Measurements from ENCODE around the gene DNAH3. TPM values are rescaled to one million over a fixed set of nuclear protein-coding genes. Genes with fewer than 3 reads are reported as not detected.
"Not testable (repeated sequence)": the region's sequence is repeated elsewhere in the genome, so short reads cannot be mapped to it uniquely, and the experiment has no call there.

Gene DNAH3
- total RNA-seq, 1 donor from 2014 or later = not detected

- not testable (repeated sequence) for DNase-seq (ENCODE audit: low spot score); H3K36me3 Mint-ChIP-seq (ENCODE audit: low read depth); H3K27ac Mint-ChIP-seq; H3K9me3 Mint-ChIP-seq; H3K4me3 Mint-ChIP-seq; H3K27me3 Mint-ChIP-seq (ENCODE audit: insufficient read depth)
- H3K4me1 Mint-ChIP-seq (ENCODE audit: low read depth) = peaks cover 50% of the 10 kb centered on the region
- intact Hi-C loops (cut with micrococcal nuclease) = loop anchor here (1.0 to 2.0 kb wide), 5 partner anchors 45 to 204 kb away; partner anchors contain the start of genes DCUN1D3, ERI2, LYRM1 and REXO5
These were observed 205.1 kb downstream of the DNAH3 start for GRCh38 chr16:20945575-20945875.

GRCh38 chr16:20944861-20945574 lies 205.6 kb downstream of the DNAH3 start:
- Mint-ChIP-seq H3K4me1 (ENCODE audit: low read depth) (peaks cover 50% of the 10 kb centered on the region), H3K4me3 (no peak overlapping the region), H3K27me3 (ENCODE audit: insufficient read depth) (no peaks in the 10 kb centered on the region), H3K27ac (peak overlapping the region; percentile 71), H3K36me3 (ENCODE audit: low read depth) (peaks cover 3% of the 10 kb centered on the region), H3K9me3 (no peaks in the 10 kb centered on the region)
- peak; percentile 57 for DNase-seq (ENCODE audit: low spot score)
- intact Hi-C loops (cut with micrococcal nuclease) = loop anchor here (1.0 to 2.0 kb wide), 5 partner anchors 45 to 204 kb away; partner anchors contain the start of genes DCUN1D3, ERI2, LYRM1 and REXO5

GRCh38 chr16:20942256-20942655 lies 208.4 kb downstream of the DNAH3 start:
- Mint-ChIP-seq H3K9me3 (no peaks in the 10 kb centered on the region), H3K4me1 (ENCODE audit: low read depth) (peaks cover 64% of the 10 kb centered on the region), H3K27me3 (ENCODE audit: insufficient read depth) (no peaks in the 10 kb centered on the region), H3K27ac (no peak overlapping the region), H3K4me3 (no peak overlapping the region), H3K36me3 (ENCODE audit: low read depth) (peaks cover 3% of the 10 kb centered on the region)
- no peak for DNase-seq (ENCODE audit: low spot score)
- intact Hi-C loops (cut with micrococcal nuclease) = no loop called here

GRCh38 chr16:20941636-20941926 lies 209.1 kb downstream of the DNAH3 start:
- peaks cover 3% of the 10 kb centered on the region for H3K36me3 Mint-ChIP-seq (ENCODE audit: low read depth)

GRCh38 chr16:20940871-20941635 lies 209.6 kb downstream of the DNAH3 start:
- no peak for DNase-seq (ENCODE audit: low spot score)
- intact Hi-C loops (cut with micrococcal nuclease) = no loop called here
- Mint-ChIP-seq H3K27me3 (ENCODE audit: insufficient read depth) (no peaks in the 10 kb centered on the region), H3K4me1 (ENCODE audit: low read depth) (peaks cover 60% of the 10 kb centered on the region), H3K4me3 (no peak overlapping the region), H3K27ac (peak overlapping the region; percentile 21), H3K36me3 (ENCODE audit: low read depth) (peaks cover 3% of the 10 kb centered on the region), H3K9me3 (no peaks in the 10 kb centered on the region)

More at GRCh38 chr16:20941636-20941926, 209.1 kb downstream of the DNAH3 start:
- Mint-ChIP-seq H3K27ac (peak overlapping the region; percentile 21), H3K4me1 (ENCODE audit: low read depth) (peaks cover 64% of the 10 kb centered on the region), H3K27me3 (ENCODE audit: insufficient read depth) (no peaks in the 10 kb centered on the region), H3K9me3 (no peaks in the 10 kb centered on the region), H3K4me3 (no peak overlapping the region)
- DNase-seq (ENCODE audit: low spot score) = no peak
- intact Hi-C loops (cut with micrococcal nuclease) = no loop called here

GRCh38 chr16:20939611-20940010 lies 211.0 kb downstream of the DNAH3 start:
- DNase-seq (ENCODE audit: low spot score) = no peak
- Mint-ChIP-seq H3K4me3 (no peak overlapping the region), H3K36me3 (ENCODE audit: low read depth) (peaks cover 3% of the 10 kb centered on the region), H3K27me3 (ENCODE audit: insufficient read depth) (no peaks in the 10 kb centered on the region), H3K9me3 (no peaks in the 10 kb centered on the region), H3K4me1 (ENCODE audit: low read depth) (peaks cover 48% of the 10 kb centered on the region), H3K27ac (no peak overlapping the region)
- intact Hi-C loops (cut with micrococcal nuclease) = loop anchor here (2.0 kb wide), 1 partner anchor 29 kb away; no protein-coding TSS in a partner anchor

- Mint-ChIP-seq H3K4me3 (no peak overlapping the region), H3K27me3 (ENCODE audit: insufficient read depth) (no peaks in the 10 kb centered on the region), H3K36me3 (ENCODE audit: low read depth) (peaks cover under 1% of the 10 kb centered on the region), H3K9me3 (no peaks in the 10 kb centered on the region), H3K4me1 (ENCODE audit: low read depth) (peaks cover 37% of the 10 kb centered on the region), H3K27ac (peak overlapping the region; percentile 78)
- DNase-seq (ENCODE audit: low spot score) = no peak
- intact Hi-C loops (cut with micrococcal nuclease) = loop anchor here (1.0 to 2.0 kb wide), 2 partner anchors 28 to 38 kb away; partner anchors contain the start of genes DCUN1D3 and LYRM1
These were observed 212.2 kb downstream of the DNAH3 start for GRCh38 chr16:20938426-20938825.

- DNase-seq (ENCODE audit: low spot score) = no peak
- peaks cover 30% of the 10 kb centered on the region for H3K4me1 Mint-ChIP-seq (ENCODE audit: low read depth)
- no peaks in the 10 kb centered on the region for H3K36me3 Mint-ChIP-seq (ENCODE audit: low read depth)
- no peak overlapping the region for H3K4me3 Mint-ChIP-seq
- no peaks in the 10 kb centered on the region for H3K27me3 Mint-ChIP-seq (ENCODE audit: insufficient read depth)
- H3K9me3 Mint-ChIP-seq = no peaks in the 10 kb centered on the region
- intact Hi-C loops (cut with micrococcal nuclease) = loop anchor here (1.0 to 2.0 kb wide), 2 partner anchors 27 to 37 kb away; partner anchors contain the start of genes DCUN1D3 and LYRM1
- H3K27ac Mint-ChIP-seq = no peak overlapping the region
These were observed 212.9 kb downstream of the DNAH3 start for GRCh38 chr16:20937736-20938135.

- H3K27ac Mint-ChIP-seq = no peak overlapping the region
- no peaks in the 10 kb centered on the region for H3K27me3 Mint-ChIP-seq (ENCODE audit: insufficient read depth)
- DNase-seq (ENCODE audit: low spot score) = no peak
- H3K36me3 Mint-ChIP-seq (ENCODE audit: low read depth) = no peaks in the 10 kb centered on the region
- intact Hi-C loops (cut with micrococcal nuclease) = no loop called here
- no peaks in the 10 kb centered on the region for H3K9me3 Mint-ChIP-seq
- H3K4me1 Mint-ChIP-seq (ENCODE audit: low read depth) = peaks cover 10% of the 10 kb centered on the region
- no peak overlapping the region for H3K4me3 Mint-ChIP-seq
These were observed 217.1 kb downstream of the DNAH3 start for GRCh38 chr16:20933589-20933988.

GRCh38 chr16:20931066-20931600 lies 219.5 kb downstream of the DNAH3 start:
- Mint-ChIP-seq H3K36me3 (ENCODE audit: low read depth) (peaks cover 2% of the 10 kb centered on the region), H3K9me3 (no peaks in the 10 kb centered on the region), H3K4me3 (no peak overlapping the region), H3K4me1 (ENCODE audit: low read depth) (no peaks in the 10 kb centered on the region), H3K27me3 (ENCODE audit: insufficient read depth) (no peaks in the 10 kb centered on the region), H3K27ac (no peak overlapping the region)
- DNase-seq (ENCODE audit: low spot score) = no peak
- intact Hi-C loops (cut with micrococcal nuclease) = no loop called here

GRCh38 chr16:20930365-20930690 lies 220.3 kb downstream of the DNAH3 start:
- no peaks in the 10 kb centered on the region for H3K4me1 Mint-ChIP-seq (ENCODE audit: low read depth)
- no peaks in the 10 kb centered on the region for H3K9me3 Mint-ChIP-seq
- peaks cover 7% of the 10 kb centered on the region for H3K36me3 Mint-ChIP-seq (ENCODE audit: low read depth)
- no peak overlapping the region for H3K27ac Mint-ChIP-seq
- H3K27me3 Mint-ChIP-seq (ENCODE audit: insufficient read depth) = no peaks in the 10 kb centered on the region
- H3K4me3 Mint-ChIP-seq = no peak overlapping the region
- DNase-seq (ENCODE audit: low spot score) = no peak
- intact Hi-C loops (cut with micrococcal nuclease) = no loop called here

GRCh38 chr16:20929676-20930364 lies 220.8 kb downstream of the DNAH3 start:
- not testable (repeated sequence) for H3K9me3 Mint-ChIP-seq, H3K27ac Mint-ChIP-seq, H3K4me3 Mint-ChIP-seq

More at GRCh38 chr16:20929676-20930364, 220.8 kb downstream of the DNAH3 start:
- intact Hi-C loops (cut with micrococcal nuclease); H3K27me3 Mint-ChIP-seq (ENCODE audit: insufficient read depth); H3K36me3 Mint-ChIP-seq (ENCODE audit: low read depth); H3K4me1 Mint-ChIP-seq (ENCODE audit: low read depth); DNase-seq (ENCODE audit: low spot score): not testable (repeated sequence)
